SJSA1 (cell line): ENCODE data around the gene CSMD2. TPM values are rescaled to one million over a fixed set of nuclear protein-coding genes. Genes with fewer than 3 reads are reported as not detected.
A peak's percentile ranks its signal among the peaks of the same experiment; 100 is the strongest.

ENCODE experiments used
- DNase-seq, 2 experiments: peaks; one replicate each; pipeline ENCODE4 v3.0.0-alpha.2; 2015 to 2020; ENCODE audit warnings: low spot score in 2 of 2, low read depth in 1 of 2
- H3K27ac ChIP-seq: fragments of 250-450 bp; sonication (Bioruptor Pico); 2 replicates; pipeline ENCODE4 v1.5.1; 2020; ENCODE audit warnings: mild to moderate bottlenecking, moderate library complexity
- H3K27me3 ChIP-seq: fragments of 250-450 bp; sonication (Bioruptor Pico); replicated peaks from 2 replicates; pipeline ENCODE4 v1.5.1; 2020; ENCODE audit warnings: mild to moderate bottlenecking, moderate library complexity
- H3K36me3 ChIP-seq: fragments of 250-450 bp; sonication (Bioruptor Pico); 2 replicates; pipeline ENCODE4 v1.5.1; 2020; ENCODE audit warnings: mild to moderate bottlenecking
- H3K4me1 ChIP-seq: fragments of 250-450 bp; sonication (Bioruptor Pico); replicated peaks from 2 replicates; pipeline ENCODE4 v1.6.1; 2021; ENCODE audit warnings: mild to moderate bottlenecking
- H3K4me3 ChIP-seq: fragments of 250-450 bp; sonication (Bioruptor Pico); 2 replicates; pipeline ENCODE4 v1.5.1; 2020; ENCODE audit warnings: mild to moderate bottlenecking
- H3K9me3 ChIP-seq: fragments of 250-450 bp; sonication (Bioruptor Pico); replicated peaks from 2 replicates; pipeline ENCODE4 v1.5.1; 2020; ENCODE audit warnings: mild to moderate bottlenecking
- total RNA-seq: library from RNA; depleted of rRNA; stranded (reverse); fragments of >200 nt; shearing (Covaris generic); gene quantifications from 2 replicates; pipeline ENCODE4 v1.2.3, GENCODE V29; 2014

Gene CSMD2
- total RNA-seq, 1 experiment from 2014 or later: 0.87 TPM

- H3K27me3 ChIP-seq: peaks cover 39% of the 10 kb centered on the region
- DNase-seq: peak in 1 of 2 experiments; percentile 6
- H3K27ac ChIP-seq: no peak overlapping the region; the same call in 1 of the 2 replicates
- H3K36me3 ChIP-seq: no peaks in the 10 kb centered on the region
- no peaks in the 10 kb centered on the region for H3K9me3 ChIP-seq
- H3K4me3 ChIP-seq: peak overlapping the region; percentile 24; the same call in 1 of the 2 replicates
- peaks cover 32% of the 10 kb centered on the region for H3K4me1 ChIP-seq
Measured at GRCh38 chr1:34167389-34167788, 2.4 kb upstream of the CSMD2 start.

- H3K36me3 ChIP-seq: no peaks in the 10 kb centered on the region
- peak overlapping the region; percentile 24 for H3K4me3 ChIP-seq
- peaks cover 32% of the 10 kb centered on the region for H3K4me1 ChIP-seq
- peak in 1 of 2 experiments; percentile 7 for DNase-seq
- H3K9me3 ChIP-seq: no peaks in the 10 kb centered on the region
- no peak overlapping the region; the same call in 1 of the 2 replicates for H3K27ac ChIP-seq
- H3K27me3 ChIP-seq: peaks cover 41% of the 10 kb centered on the region
Measured at GRCh38 chr1:34166625-34167361, 1.8 kb upstream of the CSMD2 start.

GRCh38 chr1:34166191-34166624 lies 1.2 kb upstream of the CSMD2 start:
- DNase-seq: no peak
- Histone ChIP-seq H3K36me3 (no peaks in the 10 kb centered on the region), H3K27me3 (peaks cover 45% of the 10 kb centered on the region), H3K9me3 (no peaks in the 10 kb centered on the region), H3K4me1 (peaks cover 32% of the 10 kb centered on the region), H3K27ac (no peak overlapping the region), H3K4me3 (peak overlapping the region; percentile 15; the same call in 1 of the 2 replicates)

- H3K36me3 ChIP-seq: no peaks in the 10 kb centered on the region
- H3K9me3 ChIP-seq: no peaks in the 10 kb centered on the region
- no peak for DNase-seq
- H3K4me1 ChIP-seq: peaks cover 32% of the 10 kb centered on the region
- peaks cover 51% of the 10 kb centered on the region for H3K27me3 ChIP-seq
- H3K27ac ChIP-seq: no peak overlapping the region
- peak overlapping the region; percentile 44 for H3K4me3 ChIP-seq
Measured at GRCh38 chr1:34165422-34165921, 442 bp upstream of the CSMD2 start.

GRCh38 chr1:34163792-34164731 lies 968 bp downstream of the CSMD2 start:
- H3K27ac ChIP-seq: no peak overlapping the region
- peaks cover 51% of the 10 kb centered on the region for H3K27me3 ChIP-seq
- no peaks in the 10 kb centered on the region for H3K9me3 ChIP-seq
- no peaks in the 10 kb centered on the region for H3K36me3 ChIP-seq
- peak in 1 of 2 experiments; percentile 11 for DNase-seq
- H3K4me1 ChIP-seq: peaks cover 32% of the 10 kb centered on the region
- H3K4me3 ChIP-seq: peak overlapping the region; percentile 44

- DNase-seq: peak; percentile 50 to 78
- Histone ChIP-seq H3K27me3 (peaks cover 51% of the 10 kb centered on the region), H3K4me1 (peaks cover 32% of the 10 kb centered on the region), H3K4me3 (peak overlapping the region; percentile 44), H3K9me3 (no peaks in the 10 kb centered on the region), H3K27ac (no peak overlapping the region), H3K36me3 (no peaks in the 10 kb centered on the region)
Measured at GRCh38 chr1:34162852-34163766, 1.9 kb downstream of the CSMD2 start.

GRCh38 chr1:34156739-34157138 lies 8.3 kb downstream of the CSMD2 start:
- no peak overlapping the region for H3K4me3 ChIP-seq

GRCh38 chr1:34155860-34156259 lies 9.2 kb downstream of the CSMD2 start:
- H3K4me1 ChIP-seq: no peaks in the 10 kb centered on the region
- no peak overlapping the region for H3K27ac ChIP-seq
- no peaks in the 10 kb centered on the region for H3K36me3 ChIP-seq
- peaks cover 3% of the 10 kb centered on the region for H3K27me3 ChIP-seq
- no peaks in the 10 kb centered on the region for H3K9me3 ChIP-seq
- no peak overlapping the region for H3K4me3 ChIP-seq
- DNase-seq: no peak

More at GRCh38 chr1:34156739-34157138, 8.3 kb downstream of the CSMD2 start:
- Histone ChIP-seq H3K4me1 (no peaks in the 10 kb centered on the region), H3K36me3 (no peaks in the 10 kb centered on the region), H3K27me3 (peaks cover 10% of the 10 kb centered on the region), H3K9me3 (no peaks in the 10 kb centered on the region), H3K27ac (no peak overlapping the region)
- no peak for DNase-seq

- no peak overlapping the region for H3K27ac ChIP-seq
- DNase-seq: no peak
- H3K4me3 ChIP-seq: no peak overlapping the region
- no peaks in the 10 kb centered on the region for H3K9me3 ChIP-seq
- no peaks in the 10 kb centered on the region for H3K27me3 ChIP-seq
- H3K36me3 ChIP-seq: no peaks in the 10 kb centered on the region
- no peaks in the 10 kb centered on the region for H3K4me1 ChIP-seq
Measured at GRCh38 chr1:34153246-34153645, 11.8 kb downstream of the CSMD2 start.

GRCh38 chr1:34149501-34149900 lies 15.5 kb downstream of the CSMD2 start:
- no peaks in the 10 kb centered on the region for H3K9me3 ChIP-seq
- DNase-seq: no peak
- H3K4me3 ChIP-seq: no peak overlapping the region
- H3K27ac ChIP-seq: no peak overlapping the region
- no peaks in the 10 kb centered on the region for H3K4me1 ChIP-seq
- no peaks in the 10 kb centered on the region for H3K36me3 ChIP-seq
- no peaks in the 10 kb centered on the region for H3K27me3 ChIP-seq

GRCh38 chr1:34147301-34147700 lies 17.7 kb downstream of the CSMD2 start:
- H3K4me3 ChIP-seq: no peak overlapping the region
- no peak overlapping the region for H3K27ac ChIP-seq
- H3K9me3 ChIP-seq: no peaks in the 10 kb centered on the region
- no peaks in the 10 kb centered on the region for H3K36me3 ChIP-seq
- no peak for DNase-seq
- H3K27me3 ChIP-seq: no peaks in the 10 kb centered on the region
- H3K4me1 ChIP-seq: no peaks in the 10 kb centered on the region

- Histone ChIP-seq H3K27ac (no peak overlapping the region), H3K27me3 (no peaks in the 10 kb centered on the region), H3K4me1 (no peaks in the 10 kb centered on the region), H3K9me3 (no peaks in the 10 kb centered on the region), H3K4me3 (no peak overlapping the region), H3K36me3 (no peaks in the 10 kb centered on the region)
- no peak for DNase-seq
Measured at GRCh38 chr1:34144766-34145165, 20.3 kb downstream of the CSMD2 start.

- no peaks in the 10 kb centered on the region for H3K9me3 ChIP-seq
- H3K36me3 ChIP-seq: no peaks in the 10 kb centered on the region
- DNase-seq: no peak
- H3K27ac ChIP-seq: no peak overlapping the region
- H3K4me1 ChIP-seq: no peaks in the 10 kb centered on the region
- H3K27me3 ChIP-seq: no peaks in the 10 kb centered on the region
- no peak overlapping the region for H3K4me3 ChIP-seq
Measured at GRCh38 chr1:34143975-34144374, 21.1 kb downstream of the CSMD2 start.
